Suprapubic skin (tissue), 3 donors: ENCODE data around the gene MYB.

Source experiments
- POLR2AphosphoS5 ChIP-seq, 3 donors: sonication (generic); formaldehyde crosslinking; IDR thresholded peaks; one replicate each; pipeline ENCODE4 v1.6.1; 2017; ENCODE audit warnings: antibody characterized with exemption in 3 of 3
- TF ChIP-seq, protein P1 (sequence below), 2 donors: fragments of 200-600 bp in 1 of 2; fragments of 450-650 bp in 1 of 2; sonication (generic) in 1 of 2; IDR thresholded peaks; one replicate each; pipeline ENCODE4 v1.5.1; 2016 to 2019; ENCODE audit warnings: antibody characterized with exemption in 2 of 2, mild to moderate bottlenecking in 1 of 2, moderate library complexity in 1 of 2

DNA sequence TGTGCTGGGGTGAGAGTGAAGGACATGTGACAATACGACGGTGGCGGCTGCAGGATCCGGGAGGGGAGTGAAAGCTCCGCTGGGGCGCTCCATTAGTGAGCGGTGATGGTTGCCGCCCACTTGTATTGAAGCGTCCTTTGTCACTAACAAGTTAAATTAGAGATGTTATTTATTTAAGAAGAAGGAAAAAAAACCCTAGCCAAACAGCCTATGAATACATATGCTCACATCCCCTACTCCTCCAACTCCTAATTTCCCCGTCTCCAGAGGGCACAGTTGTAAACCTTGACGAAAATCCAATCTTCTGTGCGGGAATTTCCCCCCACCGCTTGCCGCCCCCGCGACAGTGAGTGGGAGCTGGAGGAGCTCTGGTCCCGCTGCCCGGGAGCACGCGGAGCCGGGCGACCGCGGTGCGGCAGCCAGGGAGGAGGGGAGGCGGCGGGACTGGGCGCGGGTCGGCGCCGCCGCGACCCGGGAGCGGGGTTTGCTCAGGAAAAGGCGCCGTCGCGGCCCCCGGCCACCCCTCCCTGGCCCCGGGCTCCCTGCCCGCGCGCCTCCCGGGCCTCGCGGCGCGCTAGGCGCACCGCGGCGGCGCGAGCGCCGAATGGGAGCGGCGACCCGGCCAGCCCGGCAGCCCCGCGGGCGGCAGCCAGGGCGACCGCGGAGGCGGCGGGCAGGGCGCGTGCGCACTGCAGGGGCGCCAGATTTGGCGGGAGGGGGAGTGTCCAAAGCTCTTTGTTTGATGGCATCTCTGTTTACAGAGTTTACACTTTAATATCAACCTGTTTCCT lies at the start of gene MYB:
- TF ChIP-seq, protein P1, sequence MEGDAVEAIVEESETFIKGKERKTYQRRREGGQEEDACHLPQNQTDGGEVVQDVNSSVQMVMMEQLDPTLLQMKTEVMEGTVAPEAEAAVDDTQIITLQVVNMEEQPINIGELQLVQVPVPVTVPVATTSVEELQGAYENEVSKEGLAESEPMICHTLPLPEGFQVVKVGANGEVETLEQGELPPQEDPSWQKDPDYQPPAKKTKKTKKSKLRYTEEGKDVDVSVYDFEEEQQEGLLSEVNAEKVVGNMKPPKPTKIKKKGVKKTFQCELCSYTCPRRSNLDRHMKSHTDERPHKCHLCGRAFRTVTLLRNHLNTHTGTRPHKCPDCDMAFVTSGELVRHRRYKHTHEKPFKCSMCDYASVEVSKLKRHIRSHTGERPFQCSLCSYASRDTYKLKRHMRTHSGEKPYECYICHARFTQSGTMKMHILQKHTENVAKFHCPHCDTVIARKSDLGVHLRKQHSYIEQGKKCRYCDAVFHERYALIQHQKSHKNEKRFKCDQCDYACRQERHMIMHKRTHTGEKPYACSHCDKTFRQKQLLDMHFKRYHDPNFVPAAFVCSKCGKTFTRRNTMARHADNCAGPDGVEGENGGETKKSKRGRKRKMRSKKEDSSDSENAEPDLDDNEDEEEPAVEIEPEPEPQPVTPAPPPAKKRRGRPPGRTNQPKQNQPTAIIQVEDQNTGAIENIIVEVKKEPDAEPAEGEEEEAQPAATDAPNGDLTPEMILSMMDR (IDR thresholded peaks at IDR 0.05): no peak
- no peak for TF ChIP-seq POLR2AphosphoS5 (IDR thresholded peaks at IDR 0.05)
